ENCODE data around the gene KLK12.
"Not testable (repeated sequence)": the region's sequence is repeated elsewhere in the genome, so short reads cannot be mapped to it uniquely, and the experiment has no call there.

The KLK12 gene

DNA sequence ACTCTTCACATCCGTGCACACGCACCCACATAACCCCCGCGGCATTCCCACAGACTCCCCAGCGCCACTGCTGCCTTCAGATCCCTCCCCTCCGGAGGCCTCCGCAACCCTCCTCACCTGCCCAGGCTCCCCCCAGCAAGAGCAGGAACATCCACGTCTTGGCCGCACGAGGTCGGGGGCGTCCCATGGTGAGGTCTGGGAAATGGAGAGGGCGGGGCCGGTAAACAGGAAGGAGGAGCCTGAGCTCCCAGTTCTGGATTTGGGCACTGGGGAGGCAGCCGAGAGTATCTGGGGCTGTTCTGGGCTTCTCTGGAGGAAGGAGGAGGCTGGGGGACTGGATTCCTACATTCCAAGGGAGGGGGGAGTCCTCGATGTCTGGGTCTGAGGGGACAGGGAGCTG is 33.8 kb downstream of the KLK12 start:
- CTCF ChIA-PET = interaction anchor here (0.8 to 2.0 kb wide), 2 partner anchors 16 to 78 kb away, joined by 6 to 7 read pairs; no protein-coding TSS in a partner anchor
- no peak overlapping the region for H3K27ac ChIP-seq
- no peak for DNase-seq (ENCODE audit: low spot score)
- POLR2A ChIA-PET (ENCODE audit: low non-redundant PET) = interaction anchor here (1.0 kb wide), 1 partner anchor 16 kb away, joined by 3 read pairs; no protein-coding TSS in a partner anchor
- TF ChIP-seq, protein P1, sequence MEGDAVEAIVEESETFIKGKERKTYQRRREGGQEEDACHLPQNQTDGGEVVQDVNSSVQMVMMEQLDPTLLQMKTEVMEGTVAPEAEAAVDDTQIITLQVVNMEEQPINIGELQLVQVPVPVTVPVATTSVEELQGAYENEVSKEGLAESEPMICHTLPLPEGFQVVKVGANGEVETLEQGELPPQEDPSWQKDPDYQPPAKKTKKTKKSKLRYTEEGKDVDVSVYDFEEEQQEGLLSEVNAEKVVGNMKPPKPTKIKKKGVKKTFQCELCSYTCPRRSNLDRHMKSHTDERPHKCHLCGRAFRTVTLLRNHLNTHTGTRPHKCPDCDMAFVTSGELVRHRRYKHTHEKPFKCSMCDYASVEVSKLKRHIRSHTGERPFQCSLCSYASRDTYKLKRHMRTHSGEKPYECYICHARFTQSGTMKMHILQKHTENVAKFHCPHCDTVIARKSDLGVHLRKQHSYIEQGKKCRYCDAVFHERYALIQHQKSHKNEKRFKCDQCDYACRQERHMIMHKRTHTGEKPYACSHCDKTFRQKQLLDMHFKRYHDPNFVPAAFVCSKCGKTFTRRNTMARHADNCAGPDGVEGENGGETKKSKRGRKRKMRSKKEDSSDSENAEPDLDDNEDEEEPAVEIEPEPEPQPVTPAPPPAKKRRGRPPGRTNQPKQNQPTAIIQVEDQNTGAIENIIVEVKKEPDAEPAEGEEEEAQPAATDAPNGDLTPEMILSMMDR (conservative IDR thresholded peaks at IDR 0.05; ENCODE audit: low read depth) = no peak

DNA sequence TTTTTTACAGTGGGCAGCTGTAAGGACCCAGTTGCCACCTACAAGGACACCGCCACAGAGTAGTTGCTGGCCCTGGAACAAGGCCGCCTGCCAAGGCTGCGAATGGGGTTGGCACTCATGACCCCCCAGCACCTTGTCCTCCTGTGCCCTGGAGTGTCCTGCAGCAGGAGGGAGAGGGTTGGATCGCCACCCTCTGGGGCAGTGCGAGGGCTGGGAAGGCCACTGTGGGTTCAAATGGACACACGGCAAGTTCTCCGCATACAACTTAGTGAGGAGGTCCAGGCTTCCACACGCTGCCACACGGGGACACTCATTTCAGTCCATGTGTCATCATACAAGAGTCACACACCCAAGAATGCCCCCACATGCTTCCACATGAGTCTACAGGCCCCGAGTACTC is 34.4 kb downstream of the KLK12 start:
- no peak overlapping the region for H3K27ac ChIP-seq
- TF ChIP-seq, protein P1 (conservative IDR thresholded peaks at IDR 0.05; ENCODE audit: low read depth) = no peak
- no peak for DNase-seq (ENCODE audit: low spot score)
- POLR2A ChIA-PET (ENCODE audit: low non-redundant PET) = interaction anchor here (1.0 kb wide), 1 partner anchor 16 kb away, joined by 3 read pairs; no protein-coding TSS in a partner anchor
- CTCF ChIA-PET = interaction anchor here (0.6 to 2.0 kb wide), 2 partner anchors 16 to 45 kb away, joined by 3 to 7 read pairs; no protein-coding TSS in a partner anchor

GRCh38 chr19:50998686-50999085 is 36.1 kb downstream of the KLK12 start:
- POLR2A ChIA-PET (ENCODE audit: low non-redundant PET) = interaction anchor here (0.5 kb wide), 1 partner anchor 8 kb away, joined by 3 read pairs; no protein-coding TSS in a partner anchor
- CTCF ChIA-PET = no interaction called here

DNA sequence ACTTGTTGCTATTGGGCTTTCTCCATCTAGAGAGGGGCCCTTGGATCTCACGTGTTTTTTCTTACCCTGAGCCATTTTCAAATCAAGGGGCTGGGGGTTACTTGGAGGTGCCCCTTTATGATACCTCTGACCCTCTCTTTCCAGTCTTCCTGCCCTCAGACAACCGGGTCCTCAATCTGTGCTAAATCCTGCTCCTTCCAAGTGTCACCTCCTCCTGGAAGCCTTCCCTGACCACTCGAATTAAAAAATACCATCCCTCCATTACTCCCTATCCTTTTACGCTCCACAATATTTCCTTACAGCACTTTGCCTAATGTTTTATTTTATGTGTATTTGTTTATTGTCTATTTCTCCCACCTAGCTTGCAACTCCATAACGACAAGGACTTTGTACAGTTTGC is 36.7 kb downstream of the KLK12 start:
- TF ChIP-seq, protein P1 (conservative IDR thresholded peaks at IDR 0.05; ENCODE audit: low read depth) = no peak
- ChIA-PET POLR2A (ENCODE audit: low non-redundant PET) (interaction anchor here (0.5 kb wide), 1 partner anchor 7 kb away, joined by 3 read pairs; no protein-coding TSS in a partner anchor), CTCF (no interaction called here)
- DNase-seq (ENCODE audit: low spot score) = no peak
- H3K27ac ChIP-seq = no peak overlapping the region

More at GRCh38 chr19:50998686-50999085, 36.1 kb downstream of the KLK12 start:
- TF ChIP-seq, protein P1 (conservative IDR thresholded peaks at IDR 0.05; ENCODE audit: low read depth) = no peak
- DNase-seq (ENCODE audit: low spot score) = no peak
- H3K27ac ChIP-seq = no peak overlapping the region

DNA sequence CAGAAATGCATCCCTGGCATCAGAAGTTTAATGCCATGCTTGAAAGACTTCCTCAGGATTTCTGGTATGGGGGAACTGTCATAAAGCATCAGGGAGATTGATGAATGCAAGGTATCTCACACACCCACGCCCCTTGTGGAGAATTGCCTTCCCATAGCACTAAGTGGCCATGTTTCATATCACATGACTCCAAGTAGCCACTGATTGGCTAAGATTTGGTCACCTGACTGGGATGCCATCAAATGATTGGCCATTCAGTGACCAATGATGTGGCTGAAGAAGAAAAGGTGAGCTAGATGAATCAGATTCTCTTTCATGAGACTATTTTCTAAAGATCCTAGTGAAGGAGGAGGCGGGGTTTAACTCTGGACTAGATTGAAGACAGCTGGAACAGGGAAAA is 40.7 kb downstream of the KLK12 start:
- DNase-seq (ENCODE audit: low spot score) = no peak
- CTCF ChIA-PET = interaction anchor here (1.2 kb wide), 1 partner anchor 43 kb away, joined by 3 read pairs; no protein-coding TSS in a partner anchor
- no peak overlapping the region for H3K27ac ChIP-seq
- POLR2A ChIA-PET (ENCODE audit: low non-redundant PET) = interaction anchor here (0.6 kb wide), 1 partner anchor 11 kb away, joined by 5 read pairs; no protein-coding TSS in a partner anchor
- TF ChIP-seq, protein P1 (conservative IDR thresholded peaks at IDR 0.05; ENCODE audit: low read depth) = no peak

DNA sequence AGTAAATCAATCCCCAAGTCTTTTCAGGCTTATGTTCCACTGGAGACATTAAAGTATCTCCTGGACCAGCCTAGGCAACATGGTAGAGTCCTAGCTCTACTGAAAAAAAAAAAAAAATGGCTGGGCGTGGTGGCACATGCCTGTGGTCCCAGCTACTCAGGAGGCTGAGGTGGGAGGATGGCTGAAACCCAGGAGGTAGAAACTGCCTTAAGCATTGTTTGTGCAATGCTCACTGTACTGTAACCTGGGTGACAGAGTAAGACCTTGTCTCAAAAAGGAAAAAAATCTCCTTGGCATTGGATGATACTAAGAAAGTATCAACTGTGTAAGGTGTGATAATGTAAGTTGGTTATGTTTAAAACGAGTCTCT is 42.2 kb downstream of the KLK12 start:
- CTCF ChIA-PET = no interaction called here
- TF ChIP-seq, protein P1 (conservative IDR thresholded peaks at IDR 0.05; ENCODE audit: low read depth) = no peak
- DNase-seq (ENCODE audit: low spot score) = no peak
- POLR2A ChIA-PET (ENCODE audit: low non-redundant PET) = no interaction called here
- H3K27ac ChIP-seq = no peak overlapping the region

GRCh38 chr19:50984416-50984815 is 50.4 kb downstream of the KLK12 start:
- H3K27ac ChIP-seq; DNase-seq (ENCODE audit: low spot score); CTCF ChIA-PET; POLR2A ChIA-PET (ENCODE audit: low non-redundant PET): not testable (repeated sequence)
